Lower leg skin (tissue), 3 donors: ENCODE data around the gene ATL1.

Source experiments
- POLR2A ChIP-seq, 2 donors: fragments of 450-650 bp; IDR thresholded peaks; one replicate each; pipeline ENCODE4 v1.6.1; 2016 to 2017; ENCODE audit warnings: antibody characterized with exemption in 2 of 2, mild to moderate bottlenecking in 1 of 2, moderate library complexity in 1 of 2
- TF ChIP-seq, protein P1 (sequence below), 3 donors: fragments of 450-650 bp; IDR thresholded peaks; one replicate each; pipeline ENCODE4 v1.5.1; 2016; ENCODE audit warnings: antibody characterized with exemption in 3 of 3, mild to moderate bottlenecking in 3 of 3, moderate library complexity in 2 of 3

- TF ChIP-seq POLR2A (IDR thresholded peaks at IDR 0.05) = no peak
- TF ChIP-seq, protein P1, sequence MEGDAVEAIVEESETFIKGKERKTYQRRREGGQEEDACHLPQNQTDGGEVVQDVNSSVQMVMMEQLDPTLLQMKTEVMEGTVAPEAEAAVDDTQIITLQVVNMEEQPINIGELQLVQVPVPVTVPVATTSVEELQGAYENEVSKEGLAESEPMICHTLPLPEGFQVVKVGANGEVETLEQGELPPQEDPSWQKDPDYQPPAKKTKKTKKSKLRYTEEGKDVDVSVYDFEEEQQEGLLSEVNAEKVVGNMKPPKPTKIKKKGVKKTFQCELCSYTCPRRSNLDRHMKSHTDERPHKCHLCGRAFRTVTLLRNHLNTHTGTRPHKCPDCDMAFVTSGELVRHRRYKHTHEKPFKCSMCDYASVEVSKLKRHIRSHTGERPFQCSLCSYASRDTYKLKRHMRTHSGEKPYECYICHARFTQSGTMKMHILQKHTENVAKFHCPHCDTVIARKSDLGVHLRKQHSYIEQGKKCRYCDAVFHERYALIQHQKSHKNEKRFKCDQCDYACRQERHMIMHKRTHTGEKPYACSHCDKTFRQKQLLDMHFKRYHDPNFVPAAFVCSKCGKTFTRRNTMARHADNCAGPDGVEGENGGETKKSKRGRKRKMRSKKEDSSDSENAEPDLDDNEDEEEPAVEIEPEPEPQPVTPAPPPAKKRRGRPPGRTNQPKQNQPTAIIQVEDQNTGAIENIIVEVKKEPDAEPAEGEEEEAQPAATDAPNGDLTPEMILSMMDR (IDR thresholded peaks at IDR 0.05) = no peak
These were observed 64.5 kb downstream of the ATL1 start for GRCh38 chr14:50624447-50624846.
